ENCODE measurements around the gene AP1G1. TPM values are rescaled to one million over a fixed set of nuclear protein-coding genes. Genes with fewer than 3 reads are reported as not detected.

Gene AP1G1
- total RNA-seq, 4 donors from 2014 or later = 77.1 to 153 (median 86.3) TPM

DNA sequence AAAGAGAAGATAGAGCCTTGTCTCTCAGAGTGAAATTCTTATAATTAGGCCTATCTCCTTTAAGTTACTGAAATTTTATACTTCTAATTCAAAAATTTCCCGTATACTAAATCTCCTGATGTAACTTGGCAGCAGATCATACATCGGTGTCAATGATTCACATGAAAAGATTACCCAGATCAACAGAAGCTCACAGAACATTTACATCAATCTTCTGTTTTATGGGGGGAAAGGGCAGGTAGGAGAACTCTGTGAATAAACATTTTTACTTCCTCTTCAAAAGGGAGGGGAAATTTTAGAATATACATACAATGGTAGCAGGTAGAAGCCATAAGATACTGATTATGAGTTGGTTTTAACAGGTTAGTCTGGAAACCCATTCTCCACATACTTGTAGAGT, 127.3 kb downstream of the AP1G1 start:
- H3K27ac ChIP-seq = no peak overlapping the region
- H3K9me3 ChIP-seq = no peaks in the 10 kb centered on the region
- no peak for DNase-seq (ENCODE audit: low spot score in 2 of 2)
- TF ChIP-seq POLR2AphosphoS5 (IDR thresholded peaks at IDR 0.05) (no peak), EP300 (IDR thresholded peaks at IDR 0.05) (no peak), POLR2A (IDR thresholded peaks at IDR 0.05) (no peak)
- TF ChIP-seq, protein P1, sequence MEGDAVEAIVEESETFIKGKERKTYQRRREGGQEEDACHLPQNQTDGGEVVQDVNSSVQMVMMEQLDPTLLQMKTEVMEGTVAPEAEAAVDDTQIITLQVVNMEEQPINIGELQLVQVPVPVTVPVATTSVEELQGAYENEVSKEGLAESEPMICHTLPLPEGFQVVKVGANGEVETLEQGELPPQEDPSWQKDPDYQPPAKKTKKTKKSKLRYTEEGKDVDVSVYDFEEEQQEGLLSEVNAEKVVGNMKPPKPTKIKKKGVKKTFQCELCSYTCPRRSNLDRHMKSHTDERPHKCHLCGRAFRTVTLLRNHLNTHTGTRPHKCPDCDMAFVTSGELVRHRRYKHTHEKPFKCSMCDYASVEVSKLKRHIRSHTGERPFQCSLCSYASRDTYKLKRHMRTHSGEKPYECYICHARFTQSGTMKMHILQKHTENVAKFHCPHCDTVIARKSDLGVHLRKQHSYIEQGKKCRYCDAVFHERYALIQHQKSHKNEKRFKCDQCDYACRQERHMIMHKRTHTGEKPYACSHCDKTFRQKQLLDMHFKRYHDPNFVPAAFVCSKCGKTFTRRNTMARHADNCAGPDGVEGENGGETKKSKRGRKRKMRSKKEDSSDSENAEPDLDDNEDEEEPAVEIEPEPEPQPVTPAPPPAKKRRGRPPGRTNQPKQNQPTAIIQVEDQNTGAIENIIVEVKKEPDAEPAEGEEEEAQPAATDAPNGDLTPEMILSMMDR (IDR thresholded peaks at IDR 0.05) = no peak
- peaks cover 60% of the 10 kb centered on the region for H3K36me3 ChIP-seq
- H3K4me1 ChIP-seq = no peaks in the 10 kb centered on the region
- H3K27me3 ChIP-seq = no peaks in the 10 kb centered on the region
- no peak overlapping the region for H3K4me3 ChIP-seq
- 67% methylated on average over 2 of the region's 2 CpGs for WGBS

Other genes with a start within 250 kb of the AP1G1 start
- 1 to 10 TPM in 1 of 4 donors, not detected in 3; 2.0 TPM for gene TAT, start 231.7 kb downstream of the AP1G1 start, total RNA-seq
- 10 to 100 TPM in 1 of 4 donors, 1 to 10 TPM in 3; 3.8 to 10.2 (median 6.2) TPM for gene MARVELD3, start 182.7 kb downstream of the AP1G1 start, total RNA-seq
- 1 to 10 TPM; 3.5 to 7.2 (median 5.9) TPM for gene PHLPP2, start 84.1 kb downstream of the AP1G1 start, total RNA-seq
- gene ATXN1L, start 37.1 kb upstream of the AP1G1 start, total RNA-seq = 10 to 100 TPM; 24.8 to 38.3 (median 35.0) TPM
- gene ZNF821, start 75.3 kb upstream of the AP1G1 start, total RNA-seq = 10 to 100 TPM in 2 of 4 donors, 1 to 10 TPM in 2; 7.4 to 17.6 (median 12.1) TPM
- gene IST1, start 86.7 kb upstream of the AP1G1 start, total RNA-seq = 100 to 1,000 TPM; 171 to 405 (median 201) TPM
- under 1 TPM in 1 of 4 donors, not detected in 3; 0.16 TPM for gene PKD1L3, start 191.6 kb upstream of the AP1G1 start, total RNA-seq
- 10 to 100 TPM in 1 of 4 donors, 1 to 10 TPM in 3; 4.8 to 10.5 (median 7.0) TPM for gene DHODH, start 199.9 kb upstream of the AP1G1 start, total RNA-seq
- gene HP, start 245.7 kb upstream of the AP1G1 start, total RNA-seq = 100 to 1,000 TPM in 1 of 4 donors, 1 to 10 TPM in 2, under 1 TPM in 1; 0.65 to 170 (median 6.0) TPM

Measured in suprapubic skin (tissue), 4 donors.